Suppressor macrophage (primary cell): ENCODE data around the gene CABP4.
A peak's percentile ranks its signal among the peaks of the same experiment; 100 is the strongest.
"Not testable (repeated sequence)": the region's sequence is repeated elsewhere in the genome, so short reads cannot be mapped to it uniquely, and the experiment has no call there.

Experiments
- DNase-seq, 4 experiments: peaks; one replicate each; pipeline ENCODE4 v3.0.0-alpha.2; 2020 to 2022

CABP4 gene

GRCh38 chr11:67482827-67483798 lies 28.0 kb downstream of the CABP4 start, which contains the start of gene AIP:
Gene AIP, plus strand, starts transcription at chr11:67483026. Its CDS starts 133 bp downstream, at chr11:67483159.
- peak; percentile 98 to 99 (median 98) for DNase-seq

- no peak for DNase-seq
Observed at GRCh38 chr11:67483831-67484665, 28.9 kb downstream of the CABP4 start.

DNA sequence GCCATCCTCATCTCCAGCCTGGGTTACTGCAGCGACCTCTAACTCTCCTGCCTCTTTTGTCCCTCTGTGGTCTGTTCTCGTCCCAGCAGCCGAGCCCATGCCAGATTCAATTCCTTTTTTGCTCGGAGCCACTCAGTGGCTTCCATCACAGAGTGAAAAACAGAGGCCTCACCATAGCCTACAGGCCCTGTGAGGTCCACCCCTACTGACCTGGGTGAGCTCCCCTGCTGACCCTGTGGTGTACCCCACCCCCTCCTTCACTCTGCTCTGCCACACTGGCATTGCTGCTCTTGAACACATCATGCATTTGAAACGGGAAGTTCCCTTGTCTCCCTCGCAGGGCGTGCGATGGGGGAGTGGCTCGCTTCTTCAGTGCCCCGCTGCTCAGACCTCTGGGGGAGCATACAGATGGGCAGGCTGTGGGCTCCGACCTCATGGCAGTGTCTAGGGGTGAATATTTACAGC lies 29.7 kb downstream of the CABP4 start:
- DNase-seq, result peak; percentile 60 to 78 (median 72)

- not testable (repeated sequence) for DNase-seq
Observed at GRCh38 chr11:67485873-67486361, 30.8 kb downstream of the CABP4 start.

DNA sequence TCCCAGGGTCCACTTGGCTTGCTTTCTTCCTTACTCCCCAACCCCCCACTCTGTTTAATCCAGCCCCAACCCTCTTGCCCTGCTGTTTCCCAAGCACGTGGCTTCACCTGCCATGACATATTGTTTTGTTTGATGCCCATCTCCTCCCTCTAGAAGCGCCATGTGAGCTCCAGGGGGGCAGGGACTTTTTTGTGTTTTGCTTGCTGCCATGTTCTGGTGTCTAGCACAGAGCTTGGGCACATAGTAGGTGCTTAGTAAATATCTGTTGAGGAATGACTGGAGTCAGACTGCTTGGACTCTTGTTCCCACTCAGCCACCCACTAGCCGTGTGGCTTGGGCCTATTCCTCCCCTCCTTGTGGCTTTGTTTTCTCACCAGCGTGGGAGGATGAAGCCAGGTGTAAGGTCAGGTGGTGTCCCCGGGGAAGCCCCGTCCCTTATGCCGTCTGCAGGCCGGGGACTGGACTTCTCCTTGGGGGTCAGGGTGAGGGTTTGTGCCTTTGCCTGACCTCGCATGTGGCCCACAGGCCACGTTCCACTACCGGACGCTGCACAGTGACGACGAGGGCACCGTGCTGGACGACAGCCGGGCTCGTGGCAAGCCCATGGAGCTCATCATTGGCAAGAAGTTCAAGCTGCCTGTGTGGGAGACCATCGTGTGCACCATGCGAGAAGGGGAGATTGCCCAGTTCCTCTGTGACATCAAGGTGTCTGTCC lies 31.5 kb downstream of the CABP4 start:
- no peak for DNase-seq

DNA sequence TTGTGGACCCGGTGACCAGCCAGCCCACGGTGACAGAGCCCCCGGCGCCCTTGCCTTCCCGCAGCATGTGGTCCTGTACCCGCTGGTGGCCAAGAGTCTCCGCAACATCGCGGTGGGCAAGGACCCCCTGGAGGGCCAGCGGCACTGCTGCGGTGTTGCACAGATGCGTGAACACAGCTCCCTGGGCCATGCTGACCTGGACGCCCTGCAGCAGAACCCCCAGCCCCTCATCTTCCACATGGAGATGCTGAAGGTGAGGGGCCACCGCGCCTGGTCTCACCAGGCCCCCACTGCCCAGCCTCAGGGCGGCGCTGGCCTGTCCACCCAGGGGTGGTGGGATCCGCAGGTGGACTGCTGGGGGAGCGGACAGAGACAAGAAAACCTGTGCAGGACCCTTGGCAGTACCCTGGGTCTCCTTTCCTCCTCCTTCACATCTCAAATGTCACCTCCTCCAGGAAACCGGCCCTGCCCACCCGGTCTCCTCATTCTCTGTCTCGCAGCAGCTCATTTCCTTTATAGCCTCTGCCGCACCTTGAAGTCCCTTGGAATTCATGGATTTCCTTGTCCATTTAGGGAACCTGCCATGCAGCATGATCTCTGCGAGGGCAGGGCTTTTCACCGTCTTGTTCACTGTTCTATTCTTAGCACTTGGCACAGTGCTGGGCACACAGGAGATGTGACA lies 34.2 kb downstream of the CABP4 start:
- no peak for DNase-seq

DNA sequence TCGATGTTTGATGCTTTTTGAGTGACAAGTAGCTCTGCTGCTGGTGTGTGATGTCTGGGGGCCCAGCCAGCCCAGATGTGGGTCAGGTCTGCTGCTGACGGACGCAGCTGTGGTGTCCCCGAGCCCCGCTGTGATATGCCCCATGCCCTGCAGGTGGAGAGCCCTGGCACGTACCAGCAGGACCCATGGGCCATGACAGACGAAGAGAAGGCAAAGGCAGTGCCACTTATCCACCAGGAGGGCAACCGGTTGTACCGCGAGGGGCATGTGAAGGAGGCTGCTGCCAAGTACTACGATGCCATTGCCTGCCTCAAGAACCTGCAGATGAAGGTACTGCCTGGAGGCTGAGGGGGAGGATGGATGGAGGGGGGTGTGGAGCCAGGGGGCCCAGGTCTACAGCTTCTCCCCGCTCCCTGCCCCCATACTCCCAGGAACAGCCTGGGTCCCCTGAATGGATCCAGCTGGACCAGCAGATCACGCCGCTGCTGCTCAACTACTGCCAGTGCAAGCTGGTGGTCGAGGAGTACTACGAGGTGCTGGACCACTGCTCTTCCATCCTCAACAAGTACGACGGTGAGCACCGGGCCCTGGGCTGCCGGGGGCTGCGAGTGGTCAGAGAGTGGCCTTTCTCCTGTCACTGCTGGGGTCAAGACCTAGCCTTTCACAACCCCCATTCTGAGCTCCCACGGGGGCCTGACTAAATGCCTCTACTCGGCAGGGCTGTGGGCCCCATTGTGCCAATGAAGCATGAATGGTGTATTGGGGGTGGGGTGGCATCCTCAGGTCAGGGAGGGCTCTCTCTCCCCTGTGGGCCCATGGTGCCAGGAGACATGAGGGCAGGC lies 35.0 kb downstream of the CABP4 start:
- no peak for DNase-seq

- DNase-seq, result no peak
Observed at GRCh38 chr11:67490727-67491065, 35.5 kb downstream of the CABP4 start.

GRCh38 chr11:67491276-67492068 lies 36.3 kb downstream of the CABP4 start:
- no peak for DNase-seq

- DNase-seq, result no peak
Observed at GRCh38 chr11:67492069-67492727, 37.0 kb downstream of the CABP4 start.

- DNase-seq, result no peak
Observed at GRCh38 chr11:67492801-67493547, 37.8 kb downstream of the CABP4 start.

DNA sequence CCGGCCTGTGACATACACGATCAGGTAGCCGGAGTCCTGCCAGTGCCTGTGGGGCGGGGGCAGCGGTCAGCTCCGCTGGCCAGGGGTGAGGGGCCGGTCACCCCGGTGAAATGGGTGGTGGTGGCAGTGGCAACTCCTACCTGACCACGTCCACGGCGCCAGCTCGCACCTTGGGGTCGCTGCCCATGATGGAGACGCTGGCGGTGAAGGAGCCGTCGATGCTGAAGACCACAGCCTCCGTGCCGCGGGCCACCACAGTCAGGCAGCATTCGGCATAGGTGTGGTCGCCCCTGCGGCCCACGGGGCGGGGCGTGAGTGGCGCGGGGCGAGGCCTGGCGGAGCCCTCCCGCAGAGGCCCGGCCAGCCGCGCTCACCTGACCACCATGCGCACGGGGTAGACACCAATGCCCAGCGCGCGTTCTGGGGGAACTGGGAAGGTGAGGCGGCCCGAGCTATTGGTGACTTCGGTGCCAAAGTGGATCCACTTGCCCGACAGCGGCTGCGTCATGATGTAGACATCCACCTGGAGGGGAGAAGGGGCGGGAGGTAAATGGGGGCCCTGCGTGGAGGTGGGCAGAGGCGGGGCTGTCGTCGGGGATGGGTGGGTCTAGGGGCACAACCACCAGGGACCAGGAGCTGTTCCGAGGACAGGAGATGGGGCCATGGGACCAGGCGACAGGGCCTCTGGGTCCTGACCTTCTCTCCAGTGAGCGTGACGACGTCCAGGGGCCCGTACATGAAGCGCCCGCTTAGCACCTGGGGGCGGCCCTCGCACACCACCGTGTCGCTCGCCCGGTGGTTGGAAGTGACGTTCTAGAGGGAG lies 38.6 kb downstream of the CABP4 start:
- no peak for DNase-seq

DNA sequence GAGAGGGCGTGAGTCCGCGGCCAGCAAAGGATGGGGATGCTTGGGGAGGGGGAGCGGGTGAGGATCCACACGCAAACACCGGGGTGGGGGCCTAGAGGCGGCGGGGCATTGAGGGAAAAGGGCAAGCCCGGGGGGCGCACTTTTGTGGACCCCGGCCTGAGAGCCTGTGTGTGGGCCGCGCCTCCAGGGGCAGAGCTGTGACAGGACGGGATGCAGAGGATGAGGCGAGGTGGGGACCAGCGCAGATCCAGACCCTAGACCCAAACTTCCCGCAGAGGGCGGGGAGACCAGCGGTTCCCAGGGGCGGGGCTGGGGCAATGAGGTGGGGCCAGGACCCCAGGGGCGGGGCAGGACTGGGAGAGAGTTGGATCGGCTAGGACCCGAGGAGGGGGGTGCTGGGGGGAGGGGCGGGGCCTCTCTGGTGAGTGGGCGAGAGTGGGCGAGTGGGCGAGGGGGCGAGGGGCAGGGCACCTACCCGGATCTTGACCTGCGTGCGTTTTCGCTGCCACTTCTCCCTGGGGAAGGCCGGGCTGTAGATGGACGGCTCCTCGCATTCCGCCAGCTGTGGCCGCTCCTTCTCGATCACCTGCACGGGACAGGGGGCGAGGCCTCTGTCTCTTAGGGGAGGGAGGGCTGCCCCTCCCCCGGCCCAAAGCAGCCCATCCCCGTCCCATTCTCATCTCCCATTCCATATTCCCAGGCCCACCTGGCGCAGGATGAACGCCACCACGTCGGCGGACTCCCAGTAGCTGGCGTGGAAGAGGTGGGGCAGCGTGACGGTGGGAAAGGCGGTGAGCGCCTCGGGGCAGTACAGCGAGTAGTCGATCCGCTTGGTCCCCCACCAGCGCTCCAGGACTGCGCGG lies 39.4 kb downstream of the CABP4 start:
- no peak for DNase-seq

DNA sequence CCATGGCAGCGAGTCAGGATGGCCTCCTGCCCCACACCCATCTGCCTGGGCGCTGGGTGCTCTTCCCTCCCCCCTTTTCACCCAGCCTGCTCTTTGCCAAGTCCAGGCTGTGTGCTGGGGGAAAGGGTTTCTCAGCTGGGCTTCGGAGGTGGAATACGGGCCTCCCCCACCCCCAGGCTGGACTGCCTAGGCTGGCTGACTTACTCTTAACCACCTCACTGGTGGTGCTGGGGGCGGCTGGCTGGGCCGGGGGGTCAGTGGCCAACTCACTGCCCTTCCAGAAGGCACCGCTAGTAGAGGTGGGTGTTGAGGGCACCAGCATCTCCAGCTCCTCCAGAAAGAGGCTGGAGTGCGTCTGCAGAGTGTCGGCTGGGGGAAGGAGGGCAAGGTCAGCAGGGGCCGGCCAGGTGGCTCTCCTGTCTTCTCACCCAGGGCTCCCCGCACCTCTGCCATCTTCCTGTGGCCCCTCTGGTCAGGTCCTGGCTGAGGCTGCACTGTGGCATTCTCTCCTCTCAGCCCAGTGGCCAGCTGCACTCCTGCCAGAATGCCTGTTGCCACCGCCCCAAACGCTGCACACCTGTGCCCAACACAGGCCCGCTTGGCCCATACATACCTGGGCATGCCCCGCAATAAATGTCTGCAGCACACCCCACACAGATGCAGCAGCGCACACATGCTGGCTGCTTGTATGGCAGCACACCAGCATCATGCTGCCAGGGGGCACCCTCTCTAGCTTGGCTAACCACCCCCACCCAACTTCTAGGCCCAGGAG lies 40.3 kb downstream of the CABP4 start:
- DNase-seq, result no peak

DNA sequence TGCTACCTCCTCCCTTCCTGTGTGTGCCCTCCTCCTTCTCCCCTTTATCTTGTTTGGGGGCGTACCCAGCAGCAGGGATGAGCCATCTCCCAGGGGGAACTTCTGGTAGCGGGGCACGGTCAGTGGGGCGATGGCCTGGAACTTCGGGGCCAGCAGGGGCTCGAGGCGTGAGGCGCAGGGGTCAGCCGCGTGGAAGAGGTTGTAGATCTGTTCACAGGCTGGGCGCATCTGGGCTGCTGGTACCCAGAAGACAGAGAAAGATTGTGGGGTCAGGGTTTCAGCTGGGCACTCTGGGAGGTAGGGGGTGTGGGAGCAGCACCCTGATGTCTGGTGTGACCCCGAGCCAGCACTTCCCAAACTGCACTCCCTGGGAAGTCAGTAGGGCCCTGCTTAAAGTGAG lies 41.0 kb downstream of the CABP4 start:
- DNase-seq, result no peak
